PFSK-1 (cell line): ENCODE measurements around the gene LZTFL1.

Experiments
- TAF1 ChIP-seq: IDR thresholded peaks from 2 replicates; pipeline ENCODE4 v1.6.1; 2012; ENCODE audit warnings: low read length, control low read depth, borderline replicate concordance; ENCODE audit not compliant: insufficient read depth
- TF ChIP-seq, protein P1 (sequence below), 2 experiments: IDR thresholded peaks; 2 replicates each; pipeline versions ENCODE4 v1.6.1 to v1.8.0; 2011 to 2012; ENCODE audit warnings: low read depth in 2 of 2, low read length in 2 of 2, control low read depth in 1 of 2, inconsistent platforms in 1 of 2, mild to moderate bottlenecking in 1 of 2, moderate library complexity in 1 of 2; ENCODE audit not compliant: insufficient read depth in 1 of 2

DNA sequence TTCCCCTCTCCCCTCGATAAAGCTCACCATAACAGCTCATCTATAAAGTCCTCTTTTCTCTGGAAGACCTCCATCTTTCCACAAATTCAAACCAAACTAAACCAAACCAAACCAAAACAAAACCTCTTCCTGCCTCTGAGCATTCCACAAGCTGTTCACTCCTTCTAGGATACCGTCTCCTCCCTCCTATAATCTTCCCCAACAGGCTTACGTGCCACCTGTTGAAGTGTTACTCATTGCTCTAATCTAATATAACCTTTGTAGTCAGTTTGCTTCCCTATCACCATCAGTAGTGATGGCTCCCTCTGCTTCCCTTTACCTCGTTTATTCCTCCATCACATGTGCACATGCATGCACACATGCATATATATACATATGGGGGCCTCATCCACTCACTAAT, 31.7 kb upstream of the LZTFL1 start:
- TF ChIP-seq TAF1 = no peak
- TF ChIP-seq, protein P1, sequence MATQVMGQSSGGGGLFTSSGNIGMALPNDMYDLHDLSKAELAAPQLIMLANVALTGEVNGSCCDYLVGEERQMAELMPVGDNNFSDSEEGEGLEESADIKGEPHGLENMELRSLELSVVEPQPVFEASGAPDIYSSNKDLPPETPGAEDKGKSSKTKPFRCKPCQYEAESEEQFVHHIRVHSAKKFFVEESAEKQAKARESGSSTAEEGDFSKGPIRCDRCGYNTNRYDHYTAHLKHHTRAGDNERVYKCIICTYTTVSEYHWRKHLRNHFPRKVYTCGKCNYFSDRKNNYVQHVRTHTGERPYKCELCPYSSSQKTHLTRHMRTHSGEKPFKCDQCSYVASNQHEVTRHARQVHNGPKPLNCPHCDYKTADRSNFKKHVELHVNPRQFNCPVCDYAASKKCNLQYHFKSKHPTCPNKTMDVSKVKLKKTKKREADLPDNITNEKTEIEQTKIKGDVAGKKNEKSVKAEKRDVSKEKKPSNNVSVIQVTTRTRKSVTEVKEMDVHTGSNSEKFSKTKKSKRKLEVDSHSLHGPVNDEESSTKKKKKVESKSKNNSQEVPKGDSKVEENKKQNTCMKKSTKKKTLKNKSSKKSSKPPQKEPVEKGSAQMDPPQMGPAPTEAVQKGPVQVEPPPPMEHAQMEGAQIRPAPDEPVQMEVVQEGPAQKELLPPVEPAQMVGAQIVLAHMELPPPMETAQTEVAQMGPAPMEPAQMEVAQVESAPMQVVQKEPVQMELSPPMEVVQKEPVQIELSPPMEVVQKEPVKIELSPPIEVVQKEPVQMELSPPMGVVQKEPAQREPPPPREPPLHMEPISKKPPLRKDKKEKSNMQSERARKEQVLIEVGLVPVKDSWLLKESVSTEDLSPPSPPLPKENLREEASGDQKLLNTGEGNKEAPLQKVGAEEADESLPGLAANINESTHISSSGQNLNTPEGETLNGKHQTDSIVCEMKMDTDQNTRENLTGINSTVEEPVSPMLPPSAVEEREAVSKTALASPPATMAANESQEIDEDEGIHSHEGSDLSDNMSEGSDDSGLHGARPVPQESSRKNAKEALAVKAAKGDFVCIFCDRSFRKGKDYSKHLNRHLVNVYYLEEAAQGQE (IDR thresholded peaks at IDR 0.05; ENCODE audit: insufficient read depth in 1 of 2, low read depth in 2 of 2, low read length in 2 of 2) = no peak
